Retinal pigment epithelial cell (primary cell): ENCODE data around the gene EMX1.

Source experiments
- DNase-seq: peaks from one replicate; pipeline ENCODE4 v3.0.0-alpha.2; 2010; ENCODE audit warnings: low read depth
- H3K4me3 ChIP-seq: 2 replicates; pipeline ENCODE4 v1.5.1; 2011; ENCODE audit warnings: mild to moderate bottlenecking, low read length, control low read depth, moderate library complexity
- TF ChIP-seq, protein P1 (sequence below): conservative IDR thresholded peaks from 2 replicates; pipeline ENCODE4 v1.5.1; 2011; ENCODE audit warnings: low read depth, low read length, control low read depth, inconsistent platforms

Gene EMX1

DNA sequence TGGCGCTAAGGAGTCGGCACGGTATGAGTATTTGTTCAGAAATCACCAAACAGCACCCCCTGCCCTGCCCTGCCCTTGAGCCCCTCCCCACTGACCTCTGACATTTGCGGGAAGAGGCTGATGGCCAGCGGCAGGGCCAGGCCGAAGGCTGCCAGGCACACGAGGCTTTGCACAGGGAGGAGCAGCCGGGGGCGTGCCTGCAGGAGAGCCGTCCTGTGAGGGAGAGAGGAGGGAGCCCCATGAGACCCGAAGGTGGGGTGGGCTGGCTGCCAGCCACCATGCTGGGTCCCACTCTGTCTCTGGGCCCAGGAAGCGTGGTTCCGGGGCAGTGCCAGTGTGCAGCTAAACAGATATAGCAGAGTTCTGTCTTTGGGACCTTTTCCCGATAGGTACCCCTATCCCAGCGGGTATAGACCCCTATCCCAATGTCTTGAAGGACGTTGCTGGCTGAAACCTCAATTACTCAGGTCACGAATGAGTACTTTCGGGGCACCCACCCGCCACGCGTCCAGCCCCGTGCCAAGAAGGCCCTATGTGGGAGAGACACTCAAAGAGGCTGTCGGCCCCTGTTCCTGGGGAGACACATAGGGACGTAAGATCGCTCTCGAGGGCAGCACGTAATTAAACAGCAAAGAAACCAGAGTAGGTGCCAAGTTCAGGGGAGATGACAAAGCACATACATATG lies 43.9 kb downstream of the EMX1 start:
- no peak overlapping the region for H3K4me3 ChIP-seq
- DNase-seq: no peak
- TF ChIP-seq, protein P1, sequence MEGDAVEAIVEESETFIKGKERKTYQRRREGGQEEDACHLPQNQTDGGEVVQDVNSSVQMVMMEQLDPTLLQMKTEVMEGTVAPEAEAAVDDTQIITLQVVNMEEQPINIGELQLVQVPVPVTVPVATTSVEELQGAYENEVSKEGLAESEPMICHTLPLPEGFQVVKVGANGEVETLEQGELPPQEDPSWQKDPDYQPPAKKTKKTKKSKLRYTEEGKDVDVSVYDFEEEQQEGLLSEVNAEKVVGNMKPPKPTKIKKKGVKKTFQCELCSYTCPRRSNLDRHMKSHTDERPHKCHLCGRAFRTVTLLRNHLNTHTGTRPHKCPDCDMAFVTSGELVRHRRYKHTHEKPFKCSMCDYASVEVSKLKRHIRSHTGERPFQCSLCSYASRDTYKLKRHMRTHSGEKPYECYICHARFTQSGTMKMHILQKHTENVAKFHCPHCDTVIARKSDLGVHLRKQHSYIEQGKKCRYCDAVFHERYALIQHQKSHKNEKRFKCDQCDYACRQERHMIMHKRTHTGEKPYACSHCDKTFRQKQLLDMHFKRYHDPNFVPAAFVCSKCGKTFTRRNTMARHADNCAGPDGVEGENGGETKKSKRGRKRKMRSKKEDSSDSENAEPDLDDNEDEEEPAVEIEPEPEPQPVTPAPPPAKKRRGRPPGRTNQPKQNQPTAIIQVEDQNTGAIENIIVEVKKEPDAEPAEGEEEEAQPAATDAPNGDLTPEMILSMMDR: no peak

DNA sequence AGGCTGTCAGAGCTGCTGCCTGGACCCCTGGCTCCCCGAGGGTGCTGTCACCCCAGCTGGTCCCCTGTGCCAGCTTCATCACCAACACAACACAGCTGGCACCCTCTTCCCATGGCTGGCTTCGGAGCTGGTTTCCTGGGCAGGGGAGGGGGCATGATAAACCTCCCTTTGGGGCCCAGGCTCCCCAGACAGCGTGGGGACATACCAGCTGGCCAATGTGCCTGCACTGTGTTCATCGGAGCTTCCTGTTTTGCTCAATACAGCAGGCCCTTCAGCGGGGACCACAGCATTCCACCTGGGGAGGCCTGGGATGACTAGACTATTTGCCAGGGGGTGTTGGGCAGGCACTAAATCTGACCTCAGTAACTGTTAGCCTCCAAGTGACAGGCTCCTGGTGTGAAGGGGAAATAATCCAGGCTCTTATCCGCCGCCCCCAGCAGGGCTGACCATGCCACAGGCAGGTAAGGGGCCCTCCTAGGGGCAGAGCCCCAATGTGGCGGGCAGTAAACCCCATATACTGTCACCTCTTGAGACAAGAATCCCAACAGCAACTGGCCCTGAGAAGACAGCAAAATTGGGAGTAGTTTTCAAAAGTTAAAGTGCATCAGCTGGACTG lies 44.6 kb downstream of the EMX1 start:
- TF ChIP-seq, protein P1: no peak
- DNase-seq: no peak
- no peak overlapping the region for H3K4me3 ChIP-seq

DNA sequence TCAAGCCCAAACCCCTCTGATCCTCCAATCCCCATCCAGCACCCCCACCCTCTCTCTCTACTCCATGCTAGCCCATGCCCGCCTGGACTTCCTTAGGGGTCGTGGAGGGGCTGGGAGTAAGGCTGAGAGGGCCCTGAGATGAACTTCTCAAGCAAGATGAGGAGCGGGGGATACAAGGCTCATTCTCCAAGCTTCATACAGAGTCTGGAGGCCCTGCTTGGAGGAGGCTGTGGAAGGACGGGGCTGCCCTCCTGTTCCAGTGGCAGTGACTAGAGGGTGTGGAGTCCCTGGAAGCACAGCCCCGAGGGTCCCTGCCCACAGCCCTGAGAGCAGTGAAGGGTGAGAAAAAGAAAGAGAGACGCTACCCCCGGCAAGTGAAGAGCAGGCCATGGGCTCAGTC lies 45.6 kb downstream of the EMX1 start:
- H3K4me3 ChIP-seq: no peak overlapping the region
- TF ChIP-seq, protein P1: no peak
- no peak for DNase-seq

DNA sequence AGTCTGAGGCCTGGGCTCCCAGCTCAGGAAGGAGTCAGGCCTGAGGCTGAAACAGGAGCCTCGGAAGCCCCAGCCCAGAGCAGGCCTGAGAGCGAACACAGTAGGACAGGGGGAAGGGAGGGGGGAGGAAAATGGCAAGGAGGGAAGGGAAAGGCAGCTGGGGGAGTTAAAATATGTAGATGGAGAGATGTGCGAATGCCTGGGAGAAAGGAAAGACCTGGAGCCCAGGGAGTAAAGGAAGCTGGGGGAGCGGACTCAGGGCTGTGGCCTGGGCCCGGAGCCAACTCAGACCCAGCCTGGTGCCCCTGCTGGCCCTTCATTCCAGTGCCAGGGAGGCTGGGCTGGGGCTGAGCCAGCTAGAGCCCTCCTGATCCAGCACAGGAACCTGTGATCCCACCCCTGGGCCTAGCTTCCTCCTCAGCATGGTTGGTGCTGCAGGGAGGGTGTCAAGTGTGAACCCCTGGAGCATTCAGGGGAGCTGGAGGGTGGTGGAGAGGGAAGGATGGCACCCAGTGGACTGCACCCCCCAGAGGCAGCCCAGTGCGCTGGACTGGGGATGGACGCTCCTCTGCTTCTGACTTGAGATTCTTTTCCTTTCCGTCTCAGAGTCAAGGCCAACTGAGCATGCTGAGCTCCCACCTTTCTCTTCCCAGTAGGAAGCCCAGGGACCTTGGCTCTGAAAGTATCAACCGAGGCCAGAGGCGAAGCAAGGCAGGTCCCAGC lies 46.3 kb downstream of the EMX1 start:
- no peak for DNase-seq
- no peak overlapping the region for H3K4me3 ChIP-seq
- TF ChIP-seq, protein P1: no peak

GRCh38 chr2:72964146-72964525 lies 46.8 kb downstream of the EMX1 start:
- no peak overlapping the region for H3K4me3 ChIP-seq
- TF ChIP-seq, protein P1: no peak
- no peak for DNase-seq

- no peak overlapping the region for H3K4me3 ChIP-seq
- TF ChIP-seq, protein P1: no peak
- DNase-seq: no peak
These were observed 47.7 kb downstream of the EMX1 start for GRCh38 chr2:72965016-72965415.
